Measurements from ENCODE around the gene KRI1.

- TF ChIP-seq CTCF (IDR thresholded peaks at IDR 0.05) (no peak), POLR2A (IDR thresholded peaks at IDR 0.05) (no peak), POLR2AphosphoS5 (IDR thresholded peaks at IDR 0.05; ENCODE audit: insufficient read depth in 1 of 2, low read depth in 1 of 2) (no peak)
These were observed 12.6 kb downstream of the KRI1 start for GRCh38 chr19:10553087-10553667.
